ENCODE results near the gene KRTAP12-2.

KRTAP12-2 gene

GRCh38 chr21:44706026-44706705 is 39.4 kb upstream of the KRTAP12-2 start:
- Histone ChIP-seq H3K27me3 (replicated peaks; ENCODE audit: insufficient read depth, low read length) (peaks cover 90% of the 10 kb centered on the region), H3K9me2 (replicated peaks; ENCODE audit: insufficient read depth, low read length) (no peaks in the 10 kb centered on the region), H3K79me2 (ENCODE audit: low read length) (no peaks in the 10 kb centered on the region), H2AFZ (ENCODE audit: low read length) (no peak overlapping the region), H3F3A (ENCODE audit: insufficient read depth, low read length) (no peaks in the 10 kb centered on the region), H3K27ac (ENCODE audit: low read length) (no peak overlapping the region), H3K4me3 (ENCODE audit: low read length) (no peak overlapping the region), H3K9me3 (replicated peaks; ENCODE audit: insufficient read depth, low read length) (no peaks in the 10 kb centered on the region), H3K36me3 (replicated peaks; ENCODE audit: insufficient read depth, low read length) (no peaks in the 10 kb centered on the region), H3K9ac (ENCODE audit: low read length) (no peak overlapping the region), H3K4me2 (ENCODE audit: low read depth, low read length) (no peak overlapping the region), H3K4me1 (ENCODE audit: low read length) (no peaks in the 10 kb centered on the region), H4K20me1 (ENCODE audit: insufficient read depth, low read length) (no peaks in the 10 kb centered on the region)
- DNase-seq, result no peak
- TF ChIP-seq EZH2 (optimal IDR thresholded peaks at IDR 0.05; ENCODE audit: low read depth, low read length) (no peak), EZH2phosphoT487 (IDR thresholded peaks at IDR 0.05; ENCODE audit: low read length) (no peak)
- TF ChIP-seq, protein P1, sequence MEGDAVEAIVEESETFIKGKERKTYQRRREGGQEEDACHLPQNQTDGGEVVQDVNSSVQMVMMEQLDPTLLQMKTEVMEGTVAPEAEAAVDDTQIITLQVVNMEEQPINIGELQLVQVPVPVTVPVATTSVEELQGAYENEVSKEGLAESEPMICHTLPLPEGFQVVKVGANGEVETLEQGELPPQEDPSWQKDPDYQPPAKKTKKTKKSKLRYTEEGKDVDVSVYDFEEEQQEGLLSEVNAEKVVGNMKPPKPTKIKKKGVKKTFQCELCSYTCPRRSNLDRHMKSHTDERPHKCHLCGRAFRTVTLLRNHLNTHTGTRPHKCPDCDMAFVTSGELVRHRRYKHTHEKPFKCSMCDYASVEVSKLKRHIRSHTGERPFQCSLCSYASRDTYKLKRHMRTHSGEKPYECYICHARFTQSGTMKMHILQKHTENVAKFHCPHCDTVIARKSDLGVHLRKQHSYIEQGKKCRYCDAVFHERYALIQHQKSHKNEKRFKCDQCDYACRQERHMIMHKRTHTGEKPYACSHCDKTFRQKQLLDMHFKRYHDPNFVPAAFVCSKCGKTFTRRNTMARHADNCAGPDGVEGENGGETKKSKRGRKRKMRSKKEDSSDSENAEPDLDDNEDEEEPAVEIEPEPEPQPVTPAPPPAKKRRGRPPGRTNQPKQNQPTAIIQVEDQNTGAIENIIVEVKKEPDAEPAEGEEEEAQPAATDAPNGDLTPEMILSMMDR (IDR thresholded peaks at IDR 0.05; ENCODE audit: low read length), result no peak

DNA sequence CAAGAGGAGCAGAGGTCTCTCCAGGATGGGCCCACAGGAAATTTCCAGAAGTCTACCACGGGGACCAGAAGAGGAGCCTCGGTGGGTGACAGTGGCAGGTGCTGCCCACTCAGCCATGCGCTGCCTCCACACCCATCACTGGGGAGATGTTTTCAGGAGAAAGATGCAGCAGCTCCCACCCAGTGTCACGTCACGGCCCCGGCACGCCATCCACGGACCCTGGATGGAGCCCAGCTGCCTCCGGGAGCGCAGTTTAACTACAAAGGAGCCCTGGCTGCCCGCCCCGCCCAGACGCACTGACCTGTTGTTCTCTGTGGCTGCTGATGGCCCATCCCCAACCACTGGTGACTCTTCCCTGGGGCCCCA is 37.9 kb upstream of the KRTAP12-2 start:
- peaks cover 90% of the 10 kb centered on the region for H3K27me3 ChIP-seq (replicated peaks; ENCODE audit: insufficient read depth, low read length)
- H3K9me3 ChIP-seq (replicated peaks; ENCODE audit: insufficient read depth, low read length), result no peaks in the 10 kb centered on the region
- no peak overlapping the region for H3K4me3 ChIP-seq (ENCODE audit: low read length)
- no peaks in the 10 kb centered on the region for H3K36me3 ChIP-seq (replicated peaks; ENCODE audit: insufficient read depth, low read length)
- H3K4me2 ChIP-seq (ENCODE audit: low read depth, low read length), result no peak overlapping the region
- no peaks in the 10 kb centered on the region for H3K79me2 ChIP-seq (ENCODE audit: low read length)
- H3F3A ChIP-seq (ENCODE audit: insufficient read depth, low read length), result no peaks in the 10 kb centered on the region
- no peaks in the 10 kb centered on the region for H4K20me1 ChIP-seq (ENCODE audit: insufficient read depth, low read length)
- no peaks in the 10 kb centered on the region for H3K9me2 ChIP-seq (replicated peaks; ENCODE audit: insufficient read depth, low read length)
- no peak for DNase-seq
- no peaks in the 10 kb centered on the region for H3K4me1 ChIP-seq (ENCODE audit: low read length)
- H2AFZ ChIP-seq (ENCODE audit: low read length), result no peak overlapping the region
- H3K27ac ChIP-seq (ENCODE audit: low read length), result no peak overlapping the region
- TF ChIP-seq EZH2phosphoT487 (IDR thresholded peaks at IDR 0.05; ENCODE audit: low read length) (no peak), EZH2 (optimal IDR thresholded peaks at IDR 0.05; ENCODE audit: low read depth, low read length) (no peak)
- TF ChIP-seq, protein P1 (IDR thresholded peaks at IDR 0.05; ENCODE audit: low read length), result no peak
- no peak overlapping the region for H3K9ac ChIP-seq (ENCODE audit: low read length)

DNA sequence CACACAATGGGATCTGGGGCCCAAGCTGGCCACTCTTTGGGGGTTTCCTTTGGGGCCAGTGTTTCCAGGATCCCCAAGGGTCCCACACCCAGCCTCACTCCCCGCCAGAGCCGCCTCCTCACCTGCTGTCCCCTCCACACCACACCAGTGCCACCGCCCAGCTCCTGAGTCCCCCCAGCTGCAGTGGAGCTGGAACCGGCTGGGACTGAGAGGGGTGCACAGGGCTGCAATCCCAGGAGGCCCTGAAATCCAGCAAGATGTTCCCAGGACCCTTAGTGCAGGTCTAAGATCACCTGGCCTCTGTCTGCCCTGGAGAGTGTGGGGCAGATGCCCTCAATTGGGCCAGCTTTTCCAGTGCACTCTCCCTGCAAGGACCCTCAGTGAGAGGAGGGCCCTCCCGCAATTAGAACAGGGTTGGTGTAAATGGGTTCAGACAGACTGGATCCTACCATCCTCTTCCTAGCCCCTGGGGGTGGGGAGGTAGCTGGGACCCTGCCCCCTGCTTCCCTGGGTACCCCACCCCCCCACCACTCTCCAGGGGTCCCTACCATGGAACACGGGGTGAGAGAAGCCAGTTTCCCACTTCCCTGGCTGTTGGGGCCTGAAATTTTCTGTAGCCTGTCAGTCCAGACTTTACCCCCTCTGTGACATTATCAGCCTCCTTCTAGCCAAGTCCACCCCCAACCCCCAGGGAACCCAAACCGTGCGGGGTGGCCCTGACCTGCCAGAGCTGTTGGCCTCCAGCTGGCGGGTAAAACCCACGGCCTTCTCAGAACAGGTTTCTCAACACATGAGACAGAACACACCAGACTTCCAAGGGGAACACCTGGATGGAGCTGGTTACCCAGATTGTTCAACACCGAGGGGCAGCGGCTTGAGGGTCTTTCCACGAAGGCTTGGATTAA is 37.3 kb upstream of the KRTAP12-2 start:
- no peaks in the 10 kb centered on the region for H3K79me2 ChIP-seq (ENCODE audit: low read length)
- no peaks in the 10 kb centered on the region for H3F3A ChIP-seq (ENCODE audit: insufficient read depth, low read length)
- TF ChIP-seq, protein P1 (IDR thresholded peaks at IDR 0.05; ENCODE audit: low read length), result no peak
- TF ChIP-seq EZH2 (optimal IDR thresholded peaks at IDR 0.05; ENCODE audit: low read depth, low read length) (no peak), EZH2phosphoT487 (IDR thresholded peaks at IDR 0.05; ENCODE audit: low read length) (no peak)
- H3K9me2 ChIP-seq (replicated peaks; ENCODE audit: insufficient read depth, low read length), result no peaks in the 10 kb centered on the region
- H4K20me1 ChIP-seq (ENCODE audit: insufficient read depth, low read length), result no peaks in the 10 kb centered on the region
- DNase-seq, result no peak
- H3K4me2 ChIP-seq (ENCODE audit: low read depth, low read length), result no peak overlapping the region
- no peak overlapping the region for H3K9ac ChIP-seq (ENCODE audit: low read length)
- no peak overlapping the region for H3K4me3 ChIP-seq (ENCODE audit: low read length)
- H3K9me3 ChIP-seq (replicated peaks; ENCODE audit: insufficient read depth, low read length), result no peaks in the 10 kb centered on the region
- H3K36me3 ChIP-seq (replicated peaks; ENCODE audit: insufficient read depth, low read length), result no peaks in the 10 kb centered on the region
- H2AFZ ChIP-seq (ENCODE audit: low read length), result no peak overlapping the region
- H3K27me3 ChIP-seq (replicated peaks; ENCODE audit: insufficient read depth, low read length), result peaks cover 89% of the 10 kb centered on the region
- no peak overlapping the region for H3K27ac ChIP-seq (ENCODE audit: low read length)
- no peaks in the 10 kb centered on the region for H3K4me1 ChIP-seq (ENCODE audit: low read length)

Data from MM.1S (cell line).